22Rv1 (cell line): ENCODE measurements around the gene TBC1D3B.

Experiments
- CTCF ChIP-seq: fragments of 450-650 bp; IDR thresholded peaks from 2 replicates; pipeline ENCODE4 v1.5.1; 2017; ENCODE audit warnings: mild to moderate bottlenecking
- ZFX ChIP-seq: fragments of 450-650 bp; IDR thresholded peaks from 2 replicates; pipeline ENCODE4 v1.6.1; 2017; ENCODE audit warnings: antibody characterized with exemption, borderline replicate concordance

GRCh38 chr17:36183001-36183971 is 6.8 kb upstream of the TBC1D3B start:
- TF ChIP-seq CTCF: no peak
- no peak for TF ChIP-seq ZFX
